Parathyroid adenoma (tissue), 2 donors: ENCODE results near the gene MPP4.

ENCODE experiments used
- H2AFZ ChIP-seq: fragments of 300-600 bp; sonication (generic); one replicate; pipeline ENCODE4 v1.7.0; 2017; ENCODE audit warnings: antibody characterized with exemption, mild to moderate bottlenecking
- H3K27ac ChIP-seq: fragments of 300-600 bp; sonication (generic); one replicate; pipeline ENCODE4 v1.7.0; 2017
- H3K27me3 ChIP-seq: fragments of 300-600 bp; sonication (generic); one replicate; pipeline ENCODE4 v1.7.0; 2017; ENCODE audit warnings: low read length; ENCODE audit not compliant: control insufficient read depth, insufficient read depth
- H3K36me3 ChIP-seq: fragments of 300-600 bp; sonication (generic); one replicate; pipeline ENCODE4 v1.7.0; 2017; ENCODE audit warnings: low read length; ENCODE audit not compliant: control insufficient read depth, insufficient read depth
- H3K4me1 ChIP-seq: fragments of 300-600 bp; sonication (generic); one replicate; pipeline ENCODE4 v1.7.0; 2017; ENCODE audit warnings: control low read depth
- H3K4me2 ChIP-seq: fragments of 300-600 bp; sonication (generic); one replicate; pipeline ENCODE4 v1.7.0; 2017; ENCODE audit warnings: low read length
- H3K4me3 ChIP-seq: fragments of 300-600 bp; sonication (generic); one replicate; pipeline ENCODE4 v1.7.0; 2017; ENCODE audit warnings: low read depth, low read length
- H3K79me2 ChIP-seq: fragments of 300-600 bp; sonication (generic); one replicate; pipeline ENCODE4 v1.7.0; 2017; ENCODE audit warnings: control low read depth
- H3K9ac ChIP-seq: fragments of 300-600 bp; sonication (generic); one replicate; pipeline ENCODE4 v1.7.0; 2017; ENCODE audit warnings: mild to moderate bottlenecking
- H3K9me3 ChIP-seq: fragments of 300-600 bp; sonication (generic); one replicate; pipeline ENCODE4 v1.7.0; 2017; ENCODE audit warnings: low read length; ENCODE audit not compliant: control insufficient read depth
- TF ChIP-seq, protein P1 (sequence below): fragments of 300-600 bp; sonication (generic); IDR thresholded peaks from one replicate; pipeline ENCODE4 v1.7.0; 2017; ENCODE audit warnings: antibody characterized with exemption, mild to moderate bottlenecking
- donor health status: primary hyperparathyroidism.

The MPP4 gene

DNA sequence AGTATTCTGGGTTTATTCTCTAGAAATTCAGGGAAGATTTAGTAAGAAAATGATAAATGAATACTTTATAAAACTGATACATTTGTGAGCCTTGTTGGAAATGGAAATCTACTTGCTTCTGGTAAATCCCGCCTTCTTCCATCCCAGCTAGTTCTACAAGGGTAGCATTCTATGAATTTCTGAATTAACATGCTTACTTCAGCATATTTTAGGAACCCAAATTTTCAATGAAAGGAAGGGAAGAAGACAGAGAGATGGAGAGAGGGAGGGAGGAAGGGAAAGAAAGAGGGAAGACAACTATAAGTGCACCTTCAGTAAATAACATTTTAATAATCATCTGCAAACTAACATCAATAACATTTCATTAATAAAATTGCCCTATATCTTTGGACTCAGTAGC lies 28.6 kb downstream of the MPP4 start:
- Histone ChIP-seq H3K4me1 (no peaks in the 10 kb centered on the region), H3K27me3 (no peaks in the 10 kb centered on the region)
- TF ChIP-seq, protein P1, sequence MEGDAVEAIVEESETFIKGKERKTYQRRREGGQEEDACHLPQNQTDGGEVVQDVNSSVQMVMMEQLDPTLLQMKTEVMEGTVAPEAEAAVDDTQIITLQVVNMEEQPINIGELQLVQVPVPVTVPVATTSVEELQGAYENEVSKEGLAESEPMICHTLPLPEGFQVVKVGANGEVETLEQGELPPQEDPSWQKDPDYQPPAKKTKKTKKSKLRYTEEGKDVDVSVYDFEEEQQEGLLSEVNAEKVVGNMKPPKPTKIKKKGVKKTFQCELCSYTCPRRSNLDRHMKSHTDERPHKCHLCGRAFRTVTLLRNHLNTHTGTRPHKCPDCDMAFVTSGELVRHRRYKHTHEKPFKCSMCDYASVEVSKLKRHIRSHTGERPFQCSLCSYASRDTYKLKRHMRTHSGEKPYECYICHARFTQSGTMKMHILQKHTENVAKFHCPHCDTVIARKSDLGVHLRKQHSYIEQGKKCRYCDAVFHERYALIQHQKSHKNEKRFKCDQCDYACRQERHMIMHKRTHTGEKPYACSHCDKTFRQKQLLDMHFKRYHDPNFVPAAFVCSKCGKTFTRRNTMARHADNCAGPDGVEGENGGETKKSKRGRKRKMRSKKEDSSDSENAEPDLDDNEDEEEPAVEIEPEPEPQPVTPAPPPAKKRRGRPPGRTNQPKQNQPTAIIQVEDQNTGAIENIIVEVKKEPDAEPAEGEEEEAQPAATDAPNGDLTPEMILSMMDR, result no peak

DNA sequence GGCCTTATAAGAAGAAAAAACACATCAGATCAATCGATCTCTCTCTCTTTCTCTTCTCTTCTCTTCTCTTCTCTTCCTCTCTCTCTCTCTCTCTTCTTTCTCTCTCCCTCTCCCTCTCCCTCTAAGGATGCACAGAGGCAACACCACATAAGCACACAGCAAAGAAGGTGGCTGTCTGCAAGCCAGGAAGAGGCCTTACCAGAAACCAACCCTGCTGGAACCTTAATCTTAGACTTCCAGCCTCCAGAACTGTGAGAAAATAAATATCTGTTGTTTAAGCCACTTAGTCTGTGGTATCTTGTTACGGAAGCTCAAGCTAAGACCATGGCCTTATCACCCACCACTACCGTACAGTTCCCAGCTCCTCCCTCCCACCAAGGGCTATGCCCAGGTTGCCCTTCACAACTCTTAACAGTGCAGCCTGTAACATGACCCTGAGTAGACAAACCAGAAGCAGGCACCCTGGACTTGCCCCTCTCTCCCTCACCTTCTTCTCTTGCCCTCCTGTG lies 30.0 kb downstream of the MPP4 start:
- Histone ChIP-seq H3K36me3 (no peaks in the 10 kb centered on the region), H3K4me3 (no peak overlapping the region), H2AFZ (no peak overlapping the region), H3K79me2 (no peaks in the 10 kb centered on the region), H3K9me3 (no peaks in the 10 kb centered on the region), H3K27ac (no peak overlapping the region), H3K27me3 (no peaks in the 10 kb centered on the region), H3K4me2 (no peak overlapping the region), H3K4me1 (no peaks in the 10 kb centered on the region), H3K9ac (no peak overlapping the region)
- TF ChIP-seq, protein P1, result no peak

More for the DNA sequence above, 28.6 kb downstream of the MPP4 start:
- Histone ChIP-seq H2AFZ (no peak overlapping the region), H3K4me3 (no peak overlapping the region), H3K79me2 (no peaks in the 10 kb centered on the region), H3K9me3 (no peaks in the 10 kb centered on the region), H3K4me2 (no peak overlapping the region), H3K36me3 (no peaks in the 10 kb centered on the region), H3K9ac (no peak overlapping the region), H3K27ac (no peak overlapping the region)

DNA sequence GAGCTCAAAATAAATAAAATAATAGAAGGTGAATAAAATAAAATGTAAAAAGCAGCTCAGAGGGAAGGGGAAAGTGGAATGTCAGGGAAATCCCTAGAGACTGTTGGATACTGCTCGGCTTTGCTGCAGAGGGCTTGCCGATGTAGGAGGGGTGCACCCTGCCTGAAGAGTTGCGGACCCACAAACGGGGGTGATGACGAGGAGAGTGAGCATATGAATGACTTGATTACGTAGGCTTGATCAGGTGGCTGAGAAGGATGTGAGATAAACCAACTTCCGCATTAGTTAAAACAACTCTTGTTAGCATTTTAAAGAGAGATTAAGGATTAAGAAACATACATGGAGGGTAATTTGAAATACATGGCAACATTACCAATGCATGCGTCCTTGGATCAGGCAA lies 34.1 kb downstream of the MPP4 start:
- no peak overlapping the region for H2AFZ ChIP-seq
- TF ChIP-seq, protein P1, result no peak
- no peak overlapping the region for H3K4me2 ChIP-seq
- H3K36me3 ChIP-seq, result no peaks in the 10 kb centered on the region
- H3K4me1 ChIP-seq, result no peaks in the 10 kb centered on the region
- H3K9ac ChIP-seq, result no peak overlapping the region
- H3K27me3 ChIP-seq, result no peaks in the 10 kb centered on the region
- no peaks in the 10 kb centered on the region for H3K9me3 ChIP-seq
- no peak overlapping the region for H3K27ac ChIP-seq
- H3K79me2 ChIP-seq, result no peaks in the 10 kb centered on the region
- H3K4me3 ChIP-seq, result no peak overlapping the region

DNA sequence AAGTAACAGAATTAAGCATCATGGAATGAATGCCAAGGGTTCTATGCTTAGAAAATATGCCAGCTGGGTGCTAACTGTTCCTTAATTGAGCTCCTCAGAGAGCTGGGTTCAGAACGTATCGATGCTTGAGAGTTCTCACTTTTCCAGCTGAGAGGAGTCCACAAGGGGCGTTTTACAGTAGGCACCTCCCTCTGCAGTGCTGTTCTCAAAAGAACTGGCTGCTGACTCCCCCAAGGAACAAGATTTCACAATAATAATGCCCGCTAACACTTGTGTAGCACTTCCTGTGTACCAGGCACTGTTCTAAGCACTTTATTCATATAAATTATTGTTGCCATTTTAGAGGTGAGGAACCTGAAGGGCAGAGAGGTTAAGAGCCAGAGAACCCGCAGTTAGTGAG lies 37.1 kb downstream of the MPP4 start:
- H3K4me2 ChIP-seq, result no peak overlapping the region
- H3K4me1 ChIP-seq, result no peaks in the 10 kb centered on the region
- H3K9ac ChIP-seq, result no peak overlapping the region
- TF ChIP-seq, protein P1, result no peak
- no peaks in the 10 kb centered on the region for H3K27me3 ChIP-seq
- no peak overlapping the region for H2AFZ ChIP-seq
- H3K36me3 ChIP-seq, result no peaks in the 10 kb centered on the region
- no peaks in the 10 kb centered on the region for H3K9me3 ChIP-seq
- H3K79me2 ChIP-seq, result no peaks in the 10 kb centered on the region
- no peak overlapping the region for H3K4me3 ChIP-seq
- no peak overlapping the region for H3K27ac ChIP-seq

DNA sequence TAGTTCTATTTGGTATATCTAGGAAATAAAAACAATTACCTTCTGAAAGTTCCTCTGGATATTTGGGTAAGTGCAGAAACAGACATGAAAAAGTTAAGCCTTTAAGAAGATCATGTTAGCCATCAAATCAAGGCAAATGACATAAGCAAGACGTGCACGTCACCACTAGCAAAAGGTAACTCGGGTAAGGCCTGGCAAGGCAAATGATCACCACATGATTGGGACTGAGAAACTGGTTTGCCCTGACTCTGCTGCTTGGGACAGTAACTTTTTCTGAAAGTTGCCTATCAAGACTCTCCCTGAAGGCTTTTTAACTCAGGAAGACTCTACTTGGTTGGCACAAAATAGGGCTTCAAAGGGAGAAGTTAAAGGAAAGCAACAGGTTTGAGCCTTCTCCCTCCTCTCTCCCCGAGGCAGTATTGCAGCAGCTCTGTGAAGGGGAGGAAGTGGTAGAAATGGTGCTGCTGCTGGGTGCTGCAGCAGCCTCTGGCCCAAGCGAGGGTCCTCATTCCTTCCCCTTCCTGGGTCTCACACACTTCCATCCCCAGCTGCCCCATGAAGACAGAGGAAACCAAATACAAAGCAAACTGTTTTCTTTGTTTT lies 38.0 kb downstream of the MPP4 start:
- Histone ChIP-seq H3K79me2 (no peaks in the 10 kb centered on the region), H3K36me3 (no peaks in the 10 kb centered on the region), H3K4me3 (no peak overlapping the region), H3K4me2 (no peak overlapping the region), H3K4me1 (no peaks in the 10 kb centered on the region), H3K27ac (no peak overlapping the region), H3K9me3 (no peaks in the 10 kb centered on the region), H3K27me3 (no peaks in the 10 kb centered on the region), H3K9ac (no peak overlapping the region), H2AFZ (no peak overlapping the region)
- TF ChIP-seq, protein P1, result no peak
